ENCODE results near the gene KRTAP3-2. TPM values are rescaled to one million over a fixed set of nuclear protein-coding genes. Genes with fewer than 3 reads are reported as not detected.
"Not testable (repeated sequence)": the region's sequence is repeated elsewhere in the genome, so short reads cannot be mapped to it uniquely, and the experiment has no call there.

KRTAP3-2 gene
- total RNA-seq = not detected in 2 replicates
- total RNA-seq (2013) = not detected
- not detected in 2 replicates for polyA plus RNA-seq
- polyA minus RNA-seq = not detected in 2 replicates

GRCh38 chr17:40999563-40999962 lies at the start of gene KRTAP3-2:
KRTAP3-2 (minus strand) TSS chr17:40999906; CDS start chr17:40999853, 53 bp downstream.
- CTCF ChIA-PET; DNase-seq; intact Hi-C loops (cut with micrococcal nuclease); H3K36me3 ChIP-seq (replicated peaks in 1 of 2; ENCODE audit: control extremely low read depth in 1 of 2, control insufficient read depth in 1 of 2, extremely low read depth in 1 of 2, insufficient read depth in 2 of 2, low read length in 1 of 2); H3K27ac ChIP-seq (ENCODE audit: low read length in 2 of 2); H2AFZ ChIP-seq (ENCODE audit: insufficient read depth, low read depth, low read length, poor library complexity, severe bottlenecking); H3K4me3 ChIP-seq (ENCODE audit: control extremely low read depth in 1 of 5, extremely low read depth in 1 of 5, insufficient read depth in 1 of 5, low read depth in 2 of 5, low read length in 4 of 5); H4K20me1 ChIP-seq (ENCODE audit: control insufficient read depth, insufficient read depth, low read length, poor library complexity, severe bottlenecking); ATAC-seq (ENCODE audit: low read depth); H3K4me3 Mint-ChIP-seq; H3K79me2 ChIP-seq (ENCODE audit: control insufficient read depth, insufficient read depth, low read length); POLR2A ChIA-PET; H3K9ac ChIP-seq (ENCODE audit: low read length); H3K4me1 Mint-ChIP-seq; H3K4me1 ChIP-seq (ENCODE audit: control insufficient read depth in 2 of 2, insufficient read depth in 2 of 2, low read length in 2 of 2); H3K4me2 ChIP-seq (replicated peaks; ENCODE audit: low read depth, low read length, poor library complexity, severe bottlenecking); H3K9me3 ChIP-seq (ENCODE audit: control extremely low read depth in 1 of 3, control insufficient read depth in 2 of 3, insufficient read depth in 1 of 3, low read length in 2 of 3); H3K27ac Mint-ChIP-seq; H3K9me3 Mint-ChIP-seq (ENCODE audit: insufficient read depth): not testable (repeated sequence)
- H3K27me3 ChIP-seq (replicated peaks in 1 of 4; ENCODE audit: control extremely low read depth in 1 of 4, control insufficient read depth in 3 of 4, insufficient read depth in 4 of 4, low read length in 3 of 4) = peaks cover 0 to 10% (median 4%) of the 10 kb centered on the region in 4 experiments
- WGBS (ENCODE audit: insufficient coverage) = 88% methylated on average over 5 of the region's 6 CpGs
- H3K27me3 Mint-ChIP-seq = peaks cover 41% of the 10 kb centered on the region

DNA sequence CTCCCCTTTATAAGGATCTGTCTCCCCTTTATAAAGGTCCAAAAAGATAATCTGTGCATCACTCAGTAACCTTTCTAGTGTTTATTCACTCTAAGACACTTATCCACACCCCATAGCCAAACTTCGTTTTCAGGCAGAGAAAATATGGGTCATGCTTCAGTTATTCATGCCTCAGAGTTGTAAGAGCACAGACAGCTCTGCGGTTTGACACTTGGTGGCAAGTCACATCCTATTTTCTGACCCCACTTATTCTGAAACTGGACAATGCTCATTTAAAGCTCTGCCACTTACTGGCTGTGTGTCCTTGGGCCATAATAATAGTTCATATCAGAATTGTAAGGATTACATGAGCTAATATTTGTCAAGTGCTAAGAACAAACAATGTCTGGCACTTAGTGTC lies 49.4 kb upstream of the KRTAP3-2 start:
- no peak overlapping the region for H3K9ac ChIP-seq (ENCODE audit: low read length)
- Mint-ChIP-seq H3K27ac (no peak overlapping the region), H3K4me3 (no peak overlapping the region), H3K27me3 (peaks cover 37% of the 10 kb centered on the region), H3K4me1 (peaks cover 2% of the 10 kb centered on the region), H3K9me3 (ENCODE audit: insufficient read depth) (no peaks in the 10 kb centered on the region)
- no peak overlapping the region for H2AFZ ChIP-seq (ENCODE audit: insufficient read depth, low read depth, low read length, poor library complexity, severe bottlenecking)
- intact Hi-C loops (cut with micrococcal nuclease) = no loop called here
- DNase-seq (no peak), ATAC-seq (ENCODE audit: low read depth) (no peak)
- ChIA-PET POLR2A (no interaction called here), CTCF (no interaction called here)
- H3K4me2 ChIP-seq (replicated peaks; ENCODE audit: low read depth, low read length, poor library complexity, severe bottlenecking) = no peak overlapping the region
- TF ChIP-seq, protein P1, sequence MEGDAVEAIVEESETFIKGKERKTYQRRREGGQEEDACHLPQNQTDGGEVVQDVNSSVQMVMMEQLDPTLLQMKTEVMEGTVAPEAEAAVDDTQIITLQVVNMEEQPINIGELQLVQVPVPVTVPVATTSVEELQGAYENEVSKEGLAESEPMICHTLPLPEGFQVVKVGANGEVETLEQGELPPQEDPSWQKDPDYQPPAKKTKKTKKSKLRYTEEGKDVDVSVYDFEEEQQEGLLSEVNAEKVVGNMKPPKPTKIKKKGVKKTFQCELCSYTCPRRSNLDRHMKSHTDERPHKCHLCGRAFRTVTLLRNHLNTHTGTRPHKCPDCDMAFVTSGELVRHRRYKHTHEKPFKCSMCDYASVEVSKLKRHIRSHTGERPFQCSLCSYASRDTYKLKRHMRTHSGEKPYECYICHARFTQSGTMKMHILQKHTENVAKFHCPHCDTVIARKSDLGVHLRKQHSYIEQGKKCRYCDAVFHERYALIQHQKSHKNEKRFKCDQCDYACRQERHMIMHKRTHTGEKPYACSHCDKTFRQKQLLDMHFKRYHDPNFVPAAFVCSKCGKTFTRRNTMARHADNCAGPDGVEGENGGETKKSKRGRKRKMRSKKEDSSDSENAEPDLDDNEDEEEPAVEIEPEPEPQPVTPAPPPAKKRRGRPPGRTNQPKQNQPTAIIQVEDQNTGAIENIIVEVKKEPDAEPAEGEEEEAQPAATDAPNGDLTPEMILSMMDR (IDR thresholded peaks at IDR 0.05) = no peak
- TF ChIP-seq EZH2 (IDR thresholded peaks at IDR 0.05; ENCODE audit: borderline replicate concordance, insufficient read depth, low read depth, low read length, poor library complexity, severe bottlenecking) = no peak
- 50% methylated on average over 1 of the region's 2 CpGs for WGBS (ENCODE audit: insufficient coverage)
- H3K27me3 ChIP-seq (replicated peaks in 1 of 4; ENCODE audit: control extremely low read depth in 1 of 4, control insufficient read depth in 3 of 4, insufficient read depth in 4 of 4, low read length in 3 of 4) = peaks cover 0 to 2% (median 0%) of the 10 kb centered on the region in 4 experiments
- H3K4me1 ChIP-seq (ENCODE audit: control insufficient read depth in 2 of 2, insufficient read depth in 2 of 2, low read length in 2 of 2) = no peaks in the 10 kb centered on the region
- no peaks in the 10 kb centered on the region for H3K79me2 ChIP-seq (ENCODE audit: control insufficient read depth, insufficient read depth, low read length)
- no peaks in the 10 kb centered on the region for H3K9me3 ChIP-seq (ENCODE audit: control extremely low read depth in 1 of 3, control insufficient read depth in 2 of 3, insufficient read depth in 1 of 3, low read length in 2 of 3)
- H3K36me3 ChIP-seq (replicated peaks in 1 of 2; ENCODE audit: control extremely low read depth in 1 of 2, control insufficient read depth in 1 of 2, extremely low read depth in 1 of 2, insufficient read depth in 2 of 2, low read length in 1 of 2) = no peaks in the 10 kb centered on the region
- H3K4me3 ChIP-seq (ENCODE audit: control extremely low read depth in 1 of 5, extremely low read depth in 1 of 5, insufficient read depth in 1 of 5, low read depth in 2 of 5, low read length in 4 of 5) = no peak overlapping the region
- H4K20me1 ChIP-seq (ENCODE audit: control insufficient read depth, insufficient read depth, low read length, poor library complexity, severe bottlenecking) = no peaks in the 10 kb centered on the region
- H3K27ac ChIP-seq (ENCODE audit: low read length in 2 of 2) = no peak overlapping the region

All from B cell (primary cell).